ENCODE measurements around the gene RNF168.

- TF ChIP-seq POLR2AphosphoS5 (IDR thresholded peaks at IDR 0.05) (peak; percentile 18 to 88 (median 81)), POLR2A (IDR thresholded peaks at IDR 0.05) (peak; percentile 61 to 93)
These were observed at the start of gene RNF168 for GRCh38 chr3:196503196-196504076.
